ENCODE data around the gene TRERF1.

- TF ChIP-seq CTCF (IDR thresholded peaks at IDR 0.05) (no peak), POLR2A (IDR thresholded peaks at IDR 0.05) (no peak)
Observed at GRCh38 chr6:42451333-42452170, at the start of gene TRERF1.

All from testis (tissue), 2 donors.